T-helper 1 cell treated with Interleukin-12 subunit alpha and Interleukin-12 subunit beta and Interleukin-4 antibody, amounts not matched to agents 30 μg/mL and 1 μg/mL, for 36 hours (primary cell): ENCODE measurements around the gene MTA1.

Experiments used
- H3K27ac Mint-ChIP-seq: one replicate; pipeline ENCODE4 v1.8.0; 2021; ENCODE audit warnings: mild to moderate bottlenecking, mixed read lengths
- H3K27me3 Mint-ChIP-seq: one replicate; pipeline ENCODE4 v1.8.0; 2021; ENCODE audit warnings: low read depth, mixed read lengths
- H3K36me3 Mint-ChIP-seq: one replicate; pipeline ENCODE4 v1.8.0; 2021; ENCODE audit warnings: low read depth, mixed read lengths
- H3K4me1 Mint-ChIP-seq: one replicate; pipeline ENCODE4 v1.8.0; 2021; ENCODE audit warnings: low read depth, mixed read lengths
- H3K4me3 Mint-ChIP-seq: one replicate; pipeline ENCODE4 v1.8.0; 2021; ENCODE audit warnings: mild to moderate bottlenecking, moderate library complexity, mixed read lengths
- H3K9me3 Mint-ChIP-seq: one replicate; pipeline ENCODE4 v1.8.0; 2021; ENCODE audit warnings: mixed read lengths

MTA1 gene

DNA sequence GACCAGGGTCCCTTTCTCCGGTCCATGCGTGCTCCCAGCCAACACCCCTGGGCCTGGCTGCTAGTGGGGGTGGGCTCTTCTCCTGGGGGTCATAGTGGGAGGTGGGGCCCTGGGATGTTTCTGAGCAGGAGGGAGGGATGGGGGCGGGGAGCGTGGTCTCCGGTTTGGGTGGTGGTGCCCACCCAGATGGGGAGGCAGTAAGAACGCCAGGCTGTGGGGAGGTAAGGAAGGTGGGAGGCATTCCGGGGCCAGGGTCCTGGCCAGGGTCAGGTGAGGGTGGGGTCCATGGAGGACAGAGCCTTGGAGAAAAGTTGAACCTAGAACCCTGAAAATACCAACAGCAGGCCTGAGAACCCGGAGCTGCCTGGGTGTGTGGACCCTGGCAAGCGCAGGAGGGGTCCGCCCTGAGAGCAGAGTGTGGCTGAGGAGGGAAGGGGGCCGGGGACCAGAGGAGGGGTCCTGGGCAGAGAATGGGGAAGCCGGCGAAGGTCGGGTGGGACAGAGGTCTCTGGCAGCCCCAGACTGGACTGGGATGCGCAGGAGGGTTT, 60.6 kb downstream of the MTA1 start:
- Mint-ChIP-seq H3K36me3 (no peaks in the 10 kb centered on the region), H3K27ac (peak overlapping the region; percentile 87), H3K9me3 (no peaks in the 10 kb centered on the region), H3K4me1 (peaks cover 25% of the 10 kb centered on the region), H3K27me3 (peaks cover 34% of the 10 kb centered on the region), H3K4me3 (no peak overlapping the region)

DNA sequence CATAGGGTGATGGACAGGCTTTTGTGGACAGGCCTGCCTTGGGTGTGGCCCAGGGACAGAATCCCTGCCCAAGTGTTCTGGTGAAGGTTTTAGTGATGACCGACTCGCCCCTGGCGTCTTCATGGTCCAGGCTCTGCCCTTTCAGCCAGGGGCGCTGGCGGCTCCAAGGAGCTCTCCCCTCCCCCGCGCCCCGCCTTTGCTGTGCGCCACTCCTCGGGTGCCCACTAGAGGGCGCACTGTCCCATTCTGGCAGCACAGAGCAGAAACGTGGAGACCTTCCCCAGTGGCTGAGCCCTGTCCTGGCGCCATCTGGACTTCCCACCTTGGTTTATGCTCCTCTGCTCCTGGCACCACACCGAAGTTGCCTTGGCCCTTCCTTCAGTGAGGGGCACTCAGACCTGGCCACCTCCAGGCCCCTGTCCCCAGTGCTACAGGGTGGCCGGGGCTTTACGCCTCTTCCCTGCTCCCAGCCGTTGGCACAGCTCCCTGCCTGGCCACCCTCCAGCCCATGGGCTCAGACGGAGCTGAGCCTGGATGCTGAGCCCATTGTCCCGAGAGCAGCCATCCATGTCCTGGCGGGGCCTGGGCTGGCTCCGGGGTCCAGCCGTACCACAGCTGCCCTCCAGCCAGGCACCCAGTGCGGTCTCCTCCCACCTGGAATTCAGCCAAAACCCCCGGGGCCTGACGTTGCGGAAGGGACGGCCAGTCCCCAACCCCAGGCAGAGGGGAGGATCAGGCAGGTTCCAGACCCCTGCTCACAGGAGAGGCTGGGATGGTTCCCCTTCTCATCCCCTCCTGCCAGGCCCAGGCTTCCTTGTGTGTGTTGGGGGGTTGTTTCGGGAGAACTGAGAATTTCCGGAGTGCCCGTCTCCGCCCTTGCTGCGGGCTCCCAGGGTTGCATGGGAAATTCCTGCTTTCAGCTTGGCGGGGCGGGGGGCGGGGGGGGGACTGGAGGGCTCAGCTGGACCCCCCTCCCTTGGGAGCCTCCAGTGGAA, 61.5 kb downstream of the MTA1 start:
- Mint-ChIP-seq H3K4me3 (peak overlapping the region; percentile 50), H3K9me3 (no peaks in the 10 kb centered on the region), H3K27me3 (peaks cover 32% of the 10 kb centered on the region), H3K27ac (peak overlapping the region; percentile 97), H3K4me1 (peaks cover 25% of the 10 kb centered on the region), H3K36me3 (no peaks in the 10 kb centered on the region)

DNA sequence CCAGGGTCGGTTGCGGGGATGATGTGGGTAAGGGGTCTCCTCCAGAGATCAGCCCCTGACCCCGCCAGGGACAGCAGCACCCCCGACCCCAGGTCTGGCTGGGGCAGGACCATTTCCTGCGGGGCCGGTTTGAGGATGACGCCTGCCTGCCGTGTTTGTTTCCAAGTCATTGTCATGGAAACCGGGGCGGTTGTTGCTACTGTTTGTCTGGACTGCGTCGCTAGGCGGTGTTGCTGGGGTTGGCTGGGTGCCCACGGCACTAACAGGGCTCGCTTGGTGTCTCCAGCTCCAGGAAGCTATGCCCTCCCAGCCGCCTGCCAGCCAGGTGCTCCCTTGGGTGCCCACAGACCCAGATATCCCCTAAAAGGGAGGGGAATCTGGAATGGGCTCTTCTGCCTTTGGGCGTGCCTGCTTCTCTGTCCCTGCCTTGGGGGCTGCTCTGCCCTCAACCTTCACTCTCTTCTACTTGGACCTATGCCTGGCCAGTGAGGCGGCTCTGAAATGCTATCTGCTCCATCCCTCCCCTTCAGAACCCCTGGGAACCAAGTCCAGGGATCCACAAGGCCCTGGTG, 62.3 kb downstream of the MTA1 start:
- Mint-ChIP-seq H3K27ac (peak overlapping the region; percentile 97), H3K36me3 (no peaks in the 10 kb centered on the region), H3K9me3 (no peaks in the 10 kb centered on the region), H3K4me1 (peaks cover 25% of the 10 kb centered on the region), H3K4me3 (peak overlapping the region; percentile 51), H3K27me3 (peaks cover 25% of the 10 kb centered on the region)

DNA sequence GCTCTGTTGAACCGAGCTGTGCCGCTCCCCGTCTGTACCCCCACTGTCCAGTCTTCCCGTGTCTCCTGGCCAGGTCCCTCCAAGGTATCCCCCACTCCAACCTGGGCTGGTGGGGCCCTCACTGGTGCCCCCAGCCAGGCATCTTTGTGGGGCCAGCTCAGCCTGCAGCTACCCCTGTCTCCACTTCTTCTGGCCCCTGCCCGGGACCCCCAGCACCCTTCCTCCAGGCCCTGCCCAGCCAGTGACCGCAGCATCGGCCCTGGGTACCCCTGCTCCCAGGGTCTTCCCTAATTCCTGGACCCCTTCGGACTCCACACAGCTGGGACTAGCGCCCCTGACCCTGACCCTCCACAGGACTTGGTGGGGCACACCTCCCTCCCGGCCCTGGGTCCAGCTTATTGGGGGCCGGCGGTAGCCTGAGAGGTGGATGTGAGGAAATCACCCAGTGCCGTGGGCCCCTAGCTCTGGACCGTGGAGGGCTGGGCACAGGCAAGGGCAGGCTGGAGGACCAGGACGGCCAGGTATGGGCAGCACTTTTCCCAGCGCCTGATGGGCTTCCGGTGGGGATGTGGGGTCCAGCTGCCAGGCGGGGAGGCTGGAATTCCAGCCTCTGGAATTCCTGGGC, 63.0 kb downstream of the MTA1 start:
- H3K9me3 Mint-ChIP-seq: no peaks in the 10 kb centered on the region
- H3K27me3 Mint-ChIP-seq: peaks cover 18% of the 10 kb centered on the region

DNA sequence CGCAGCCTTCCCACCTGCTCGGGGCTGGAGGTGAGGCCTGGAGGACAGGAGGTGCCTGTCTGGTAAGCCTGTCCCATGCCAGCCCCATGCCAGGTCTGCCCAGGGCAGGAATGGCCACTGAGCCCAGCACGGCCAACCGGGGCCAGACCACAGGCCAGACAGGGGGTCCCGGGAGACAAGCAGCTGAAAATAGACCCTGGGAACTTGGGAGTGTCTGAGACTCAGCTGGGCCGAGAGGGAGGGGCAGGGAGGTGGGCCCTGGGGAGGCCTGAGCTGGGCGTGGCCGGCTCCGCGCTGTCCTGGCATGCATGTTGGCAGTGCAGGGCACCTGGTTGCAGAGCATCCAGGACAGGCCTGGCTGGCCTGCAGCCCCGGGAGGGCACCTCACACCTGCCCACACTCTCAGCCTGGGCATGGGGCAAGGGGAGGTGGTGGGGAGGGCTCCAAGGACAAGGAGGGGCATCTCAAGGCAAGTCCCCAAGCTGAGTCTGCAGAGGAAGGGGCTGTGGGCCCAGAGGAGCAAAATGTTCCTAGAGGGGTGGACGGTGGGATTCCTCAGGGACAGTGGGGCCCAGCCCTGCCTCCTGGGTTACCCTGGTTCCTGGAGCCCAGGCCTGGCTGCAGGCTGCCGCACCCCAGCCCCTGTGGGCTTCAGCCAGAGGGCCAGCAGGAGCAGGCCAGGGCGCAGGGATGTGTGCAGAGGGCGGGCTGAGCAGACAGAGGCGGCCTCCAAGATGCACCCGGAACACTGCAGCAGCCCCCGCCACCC, 63.9 kb downstream of the MTA1 start:
- Mint-ChIP-seq H3K27ac (peak overlapping the region; percentile 49), H3K9me3 (no peaks in the 10 kb centered on the region), H3K27me3 (peaks cover 17% of the 10 kb centered on the region), H3K4me3 (no peak overlapping the region), H3K36me3 (no peaks in the 10 kb centered on the region), H3K4me1 (peaks cover 22% of the 10 kb centered on the region)

More for the DNA sequence above, 63.0 kb downstream of the MTA1 start:
- no peaks in the 10 kb centered on the region for H3K36me3 Mint-ChIP-seq
- H3K27ac Mint-ChIP-seq: peak overlapping the region; percentile 97
- H3K4me1 Mint-ChIP-seq: peaks cover 22% of the 10 kb centered on the region
- H3K4me3 Mint-ChIP-seq: peak overlapping the region; percentile 51

DNA sequence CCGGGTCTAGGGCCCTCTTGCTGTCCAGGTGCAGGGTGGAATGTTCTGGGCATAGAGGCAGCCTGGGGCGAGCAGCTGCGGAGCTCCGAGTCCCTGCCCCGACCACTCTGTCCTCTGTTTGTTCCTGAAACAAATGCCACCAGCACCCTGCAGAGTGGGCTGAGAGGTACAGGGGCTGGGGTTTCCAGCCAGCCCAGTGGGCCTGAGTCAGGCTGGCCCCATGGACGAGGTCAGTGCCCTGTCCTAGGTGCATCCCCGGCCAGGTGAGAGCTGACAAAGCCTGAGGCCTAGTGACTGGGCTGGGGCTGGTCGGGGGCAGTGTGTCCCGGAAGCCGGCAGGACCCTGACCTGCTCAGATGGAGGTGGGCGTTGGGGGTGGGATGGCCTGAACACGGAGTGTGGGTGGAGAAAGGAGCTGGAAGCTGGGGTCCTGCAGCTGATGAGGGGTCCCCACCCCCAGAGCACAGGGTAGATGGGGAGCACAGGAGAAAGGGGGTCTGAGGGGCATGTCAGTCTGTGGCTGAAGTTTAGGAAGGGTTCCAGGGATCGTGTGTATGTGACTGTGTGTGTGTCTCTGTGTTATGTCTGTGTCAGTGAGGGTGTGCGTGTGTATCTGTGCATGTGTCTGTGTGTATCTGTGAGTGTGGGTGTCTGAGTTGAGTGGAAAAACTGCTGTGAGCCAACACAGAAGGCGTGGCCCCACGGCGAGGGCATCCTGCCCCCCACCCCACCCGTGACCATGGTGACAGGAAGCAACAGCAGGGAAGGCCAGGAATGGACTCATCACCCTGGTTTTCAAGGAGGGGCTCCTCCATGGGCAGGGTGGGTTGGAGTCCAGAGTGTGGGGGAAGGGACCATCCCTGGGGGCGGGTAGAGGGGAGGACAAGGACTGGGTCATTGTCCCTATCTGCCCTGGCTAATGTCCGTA, 64.7 kb downstream of the MTA1 start:
- Mint-ChIP-seq H3K9me3 (no peaks in the 10 kb centered on the region), H3K27me3 (peaks cover 15% of the 10 kb centered on the region), H3K36me3 (no peaks in the 10 kb centered on the region), H3K4me1 (peaks cover 23% of the 10 kb centered on the region), H3K27ac (peak overlapping the region; percentile 69), H3K4me3 (no peak overlapping the region)

DNA sequence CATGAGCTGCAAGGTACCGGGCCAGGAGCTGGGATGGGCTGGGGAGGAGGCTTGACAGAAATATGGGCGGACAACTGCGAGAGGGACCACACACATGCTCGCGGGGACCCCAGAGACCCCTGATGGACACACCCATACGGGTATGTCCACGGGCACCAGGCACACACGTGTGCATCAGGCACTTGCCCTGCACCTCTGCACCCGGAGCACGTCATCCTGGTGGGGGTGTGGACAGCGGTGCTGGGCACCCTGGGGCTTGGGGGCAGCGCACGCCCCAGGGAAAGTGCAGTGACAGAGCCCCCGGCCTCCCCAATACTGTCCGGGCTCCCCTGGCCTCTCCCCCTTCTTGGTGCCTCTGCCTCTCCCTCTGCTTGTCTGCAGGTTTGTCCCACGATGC, 65.4 kb downstream of the MTA1 start:
- Mint-ChIP-seq H3K4me1 (peaks cover 25% of the 10 kb centered on the region), H3K36me3 (no peaks in the 10 kb centered on the region), H3K9me3 (no peaks in the 10 kb centered on the region), H3K27ac (no peak overlapping the region), H3K4me3 (no peak overlapping the region), H3K27me3 (peaks cover 8% of the 10 kb centered on the region)

DNA sequence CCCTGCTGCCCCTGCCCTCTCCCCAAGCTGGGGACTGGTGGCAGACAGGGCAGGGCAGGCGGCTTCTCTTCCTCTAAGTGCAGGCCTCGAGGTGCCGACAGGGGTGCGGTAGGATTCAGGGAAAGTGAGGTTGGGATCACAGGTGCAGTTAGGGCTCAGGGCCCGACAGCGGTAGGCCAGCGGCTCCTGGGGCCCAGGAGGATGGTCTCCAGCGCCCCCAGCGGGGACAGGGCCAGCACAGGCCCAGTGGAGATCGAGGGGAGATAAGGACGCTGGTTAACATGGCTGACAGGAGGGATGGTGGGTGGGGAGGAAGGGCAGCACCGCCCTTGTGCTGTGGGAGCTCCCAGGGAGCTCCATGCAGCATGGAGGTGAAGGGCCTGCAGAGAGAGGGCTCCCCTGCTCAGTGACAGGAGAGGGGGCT, 66.1 kb downstream of the MTA1 start:
- H3K4me1 Mint-ChIP-seq: peaks cover 25% of the 10 kb centered on the region
- no peaks in the 10 kb centered on the region for H3K36me3 Mint-ChIP-seq
- H3K27ac Mint-ChIP-seq: peak overlapping the region; percentile 41
- H3K27me3 Mint-ChIP-seq: peaks cover 3% of the 10 kb centered on the region
- peak overlapping the region; percentile 25 for H3K4me3 Mint-ChIP-seq
- no peaks in the 10 kb centered on the region for H3K9me3 Mint-ChIP-seq

DNA sequence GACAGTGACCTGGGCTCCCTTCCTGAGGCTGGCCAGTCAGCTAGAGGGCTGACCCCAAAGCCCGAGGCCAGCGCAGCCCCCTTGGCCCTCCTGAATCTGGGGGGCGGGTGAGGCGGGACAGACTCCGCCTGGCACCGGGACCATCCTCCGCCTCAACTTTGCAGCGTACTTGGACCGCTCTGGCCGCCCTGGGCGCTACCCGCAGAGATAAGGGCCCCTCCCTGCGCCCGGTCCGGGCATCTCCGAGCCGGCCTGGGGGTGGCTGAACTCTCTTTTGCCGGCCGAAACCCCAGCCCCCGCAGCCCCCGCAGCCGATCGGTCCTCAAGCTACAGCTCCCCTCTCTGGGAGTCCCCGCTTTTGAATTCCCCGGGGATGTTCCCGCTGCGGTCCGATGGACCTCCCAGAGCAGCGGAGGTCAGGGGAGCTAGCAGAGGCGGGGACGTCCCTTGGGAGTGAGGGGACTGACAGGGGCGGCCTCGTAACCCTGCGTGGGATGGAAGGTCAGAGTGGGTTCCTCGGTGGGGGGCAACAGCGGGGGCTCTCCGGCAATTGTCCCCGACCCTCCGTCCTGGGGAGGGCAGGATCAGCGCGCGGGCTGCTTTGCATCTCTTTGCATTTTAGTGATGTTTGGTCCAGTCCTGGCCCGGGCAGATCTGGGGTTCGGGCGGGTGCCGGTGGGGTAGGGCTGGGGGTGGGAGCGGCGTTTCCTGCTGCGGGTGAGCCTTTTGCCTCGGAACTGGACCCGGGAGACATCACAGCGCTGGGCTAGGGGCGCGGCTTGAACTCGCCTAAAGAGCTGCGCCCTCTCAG, 66.7 kb downstream of the MTA1 start, which contains the start of gene CRIP1:
Gene CRIP1 (plus strand): TSS at position 724 of the 811 bp plus-strand sequence. CDS start 374 bp downstream, outside the sequence.
- peak within 1 kb of the TSS; percentile 81 for H3K27ac Mint-ChIP-seq
- H3K36me3 Mint-ChIP-seq: no peaks in the 10 kb centered on the region
- H3K27me3 Mint-ChIP-seq: no peaks in the 10 kb centered on the region
- H3K4me1 Mint-ChIP-seq: peaks cover 22% of the 10 kb centered on the region
- peak within 1 kb of the TSS; percentile 86 for H3K4me3 Mint-ChIP-seq
- H3K9me3 Mint-ChIP-seq: no peaks in the 10 kb centered on the region

DNA sequence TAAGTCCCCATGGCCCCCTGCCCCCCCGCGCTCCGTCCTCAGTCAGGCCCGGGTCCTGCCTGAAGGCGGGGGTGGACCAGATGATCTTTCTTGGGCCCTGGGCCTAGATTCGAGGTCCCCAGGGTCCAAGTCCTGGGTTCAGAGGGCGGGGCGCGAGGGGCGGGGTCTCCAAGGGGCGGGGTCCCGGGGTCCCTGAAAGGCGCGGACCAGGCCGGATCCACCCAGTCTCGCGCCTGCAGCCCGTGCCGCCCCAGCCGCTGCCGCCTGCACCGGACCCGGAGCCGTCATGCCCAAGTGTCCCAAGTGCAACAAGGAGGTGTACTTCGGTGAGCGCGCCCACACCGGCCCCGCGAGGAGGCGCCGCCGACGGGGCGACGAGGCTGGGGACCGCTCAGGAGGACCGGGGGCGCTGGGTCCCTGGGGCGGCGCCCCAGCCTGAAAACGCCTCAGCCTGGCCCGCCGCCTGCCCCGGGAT, 67.4 kb downstream of the MTA1 start:
- Mint-ChIP-seq H3K9me3 (no peaks in the 10 kb centered on the region), H3K36me3 (no peaks in the 10 kb centered on the region), H3K27ac (no peak overlapping the region), H3K4me3 (peak overlapping the region; percentile 86), H3K4me1 (peaks cover 21% of the 10 kb centered on the region), H3K27me3 (no peaks in the 10 kb centered on the region)

DNA sequence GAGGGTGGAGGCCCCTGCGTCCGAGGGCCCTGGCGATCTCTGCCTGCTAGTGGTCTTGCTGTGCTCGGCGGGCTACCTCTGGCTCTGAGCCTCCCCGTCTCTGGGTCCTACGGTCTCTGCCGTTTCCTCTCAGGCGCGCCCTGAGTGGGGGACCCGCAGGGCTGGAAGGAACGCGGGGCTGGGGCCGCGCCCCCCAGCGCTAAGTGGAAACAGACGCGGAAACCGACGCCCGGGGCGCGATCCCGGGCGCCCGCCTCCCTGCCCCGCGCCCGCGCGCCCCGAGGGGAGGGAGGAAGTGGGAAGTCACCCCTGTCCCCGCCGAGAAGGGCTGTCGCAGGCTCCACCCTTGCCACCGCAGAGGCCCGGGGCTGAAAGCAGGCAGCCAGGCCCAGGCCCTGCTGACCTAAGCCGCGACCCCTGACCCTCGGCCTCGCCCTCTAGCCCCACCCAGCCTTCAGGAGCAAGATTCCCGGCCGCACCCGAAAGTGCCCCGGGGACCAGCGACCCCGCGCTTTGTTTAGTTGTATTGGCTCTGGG, 67.9 kb downstream of the MTA1 start:
- Mint-ChIP-seq H3K4me1 (peaks cover 16% of the 10 kb centered on the region), H3K36me3 (no peaks in the 10 kb centered on the region), H3K9me3 (no peaks in the 10 kb centered on the region)

More for the DNA sequence above, 67.9 kb downstream of the MTA1 start:
- Mint-ChIP-seq H3K4me3 (peak overlapping the region; percentile 86), H3K27me3 (no peaks in the 10 kb centered on the region), H3K27ac (peak overlapping the region; percentile 81)
